Measurements from ENCODE around the gene UBR1. TPM values are rescaled to one million over a fixed set of nuclear protein-coding genes. Genes with fewer than 3 reads are reported as not detected.
"Not testable (repeated sequence)": the region's sequence is repeated elsewhere in the genome, so short reads cannot be mapped to it uniquely, and the experiment has no call there.

UBR1 gene
- total RNA-seq, 1 experiment from 2014 or later, result 18.9 TPM

DNA sequence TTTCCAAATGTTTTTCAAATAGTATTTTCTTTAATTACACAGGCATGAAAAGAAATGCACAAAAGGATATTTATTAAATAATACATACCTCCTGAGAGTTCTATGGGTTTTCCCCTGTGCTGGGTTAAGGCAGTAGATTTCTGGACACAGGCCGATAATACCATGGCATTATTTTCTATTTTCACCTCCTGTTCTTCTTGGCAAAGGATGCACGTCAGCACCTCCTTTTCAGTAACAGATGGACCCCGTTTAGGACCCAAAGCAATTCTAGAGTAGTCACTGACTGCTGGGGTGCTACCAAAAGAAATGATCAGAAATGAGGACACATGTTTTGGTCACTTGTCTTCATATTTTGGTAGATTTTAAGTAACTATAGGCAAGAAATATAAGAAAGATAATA lies 98.8 kb downstream of the UBR1 start:
- peaks cover 8% of the 10 kb centered on the region for H3K9me3 Mint-ChIP-seq
- CTCF ChIA-PET, result no interaction called here
- no peaks in the 10 kb centered on the region for H3K4me1 Mint-ChIP-seq
- POLR2A ChIA-PET, result no interaction called here
- TF ChIP-seq RELA (CRISPR knock-in tag; IDR thresholded peaks at IDR 0.05; ENCODE audit: borderline replicate concordance) (no peak), NR1H2 (CRISPR knock-in tag; IDR thresholded peaks at IDR 0.05) (no peak), ZNF423 (CRISPR knock-in tag; IDR thresholded peaks at IDR 0.05) (no peak), ZNF121 (CRISPR knock-in tag; IDR thresholded peaks at IDR 0.05) (no peak), PRRX2 (CRISPR knock-in tag; IDR thresholded peaks at IDR 0.05) (no peak), KAT7 (CRISPR knock-in tag; IDR thresholded peaks at IDR 0.05; ENCODE audit: borderline replicate concordance) (no peak), EMX1 (CRISPR knock-in tag; IDR thresholded peaks at IDR 0.05) (no peak), NR2C2 (CRISPR knock-in tag; IDR thresholded peaks at IDR 0.05) (no peak), ZNF232 (CRISPR knock-in tag; IDR thresholded peaks at IDR 0.05) (no peak), SMAD4 (CRISPR knock-in tag; IDR thresholded peaks at IDR 0.05) (no peak)
- TF ChIP-seq, protein P1, sequence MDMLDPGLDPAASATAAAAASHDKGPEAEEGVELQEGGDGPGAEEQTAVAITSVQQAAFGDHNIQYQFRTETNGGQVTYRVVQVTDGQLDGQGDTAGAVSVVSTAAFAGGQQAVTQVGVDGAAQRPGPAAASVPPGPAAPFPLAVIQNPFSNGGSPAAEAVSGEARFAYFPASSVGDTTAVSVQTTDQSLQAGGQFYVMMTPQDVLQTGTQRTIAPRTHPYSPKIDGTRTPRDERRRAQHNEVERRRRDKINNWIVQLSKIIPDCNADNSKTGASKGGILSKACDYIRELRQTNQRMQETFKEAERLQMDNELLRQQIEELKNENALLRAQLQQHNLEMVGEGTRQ (CRISPR knock-in tag; IDR thresholded peaks at IDR 0.05), result no peak
- TF ChIP-seq, protein P2, sequence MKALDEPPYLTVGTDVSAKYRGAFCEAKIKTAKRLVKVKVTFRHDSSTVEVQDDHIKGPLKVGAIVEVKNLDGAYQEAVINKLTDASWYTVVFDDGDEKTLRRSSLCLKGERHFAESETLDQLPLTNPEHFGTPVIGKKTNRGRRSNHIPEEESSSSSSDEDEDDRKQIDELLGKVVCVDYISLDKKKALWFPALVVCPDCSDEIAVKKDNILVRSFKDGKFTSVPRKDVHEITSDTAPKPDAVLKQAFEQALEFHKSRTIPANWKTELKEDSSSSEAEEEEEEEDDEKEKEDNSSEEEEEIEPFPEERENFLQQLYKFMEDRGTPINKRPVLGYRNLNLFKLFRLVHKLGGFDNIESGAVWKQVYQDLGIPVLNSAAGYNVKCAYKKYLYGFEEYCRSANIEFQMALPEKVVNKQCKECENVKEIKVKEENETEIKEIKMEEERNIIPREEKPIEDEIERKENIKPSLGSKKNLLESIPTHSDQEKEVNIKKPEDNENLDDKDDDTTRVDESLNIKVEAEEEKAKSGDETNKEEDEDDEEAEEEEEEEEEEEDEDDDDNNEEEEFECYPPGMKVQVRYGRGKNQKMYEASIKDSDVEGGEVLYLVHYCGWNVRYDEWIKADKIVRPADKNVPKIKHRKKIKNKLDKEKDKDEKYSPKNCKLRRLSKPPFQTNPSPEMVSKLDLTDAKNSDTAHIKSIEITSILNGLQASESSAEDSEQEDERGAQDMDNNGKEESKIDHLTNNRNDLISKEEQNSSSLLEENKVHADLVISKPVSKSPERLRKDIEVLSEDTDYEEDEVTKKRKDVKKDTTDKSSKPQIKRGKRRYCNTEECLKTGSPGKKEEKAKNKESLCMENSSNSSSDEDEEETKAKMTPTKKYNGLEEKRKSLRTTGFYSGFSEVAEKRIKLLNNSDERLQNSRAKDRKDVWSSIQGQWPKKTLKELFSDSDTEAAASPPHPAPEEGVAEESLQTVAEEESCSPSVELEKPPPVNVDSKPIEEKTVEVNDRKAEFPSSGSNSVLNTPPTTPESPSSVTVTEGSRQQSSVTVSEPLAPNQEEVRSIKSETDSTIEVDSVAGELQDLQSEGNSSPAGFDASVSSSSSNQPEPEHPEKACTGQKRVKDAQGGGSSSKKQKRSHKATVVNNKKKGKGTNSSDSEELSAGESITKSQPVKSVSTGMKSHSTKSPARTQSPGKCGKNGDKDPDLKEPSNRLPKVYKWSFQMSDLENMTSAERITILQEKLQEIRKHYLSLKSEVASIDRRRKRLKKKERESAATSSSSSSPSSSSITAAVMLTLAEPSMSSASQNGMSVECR (CRISPR knock-in tag; IDR thresholded peaks at IDR 0.05; ENCODE audit: borderline replicate concordance), result no peak
- TF ChIP-seq, protein P3, sequence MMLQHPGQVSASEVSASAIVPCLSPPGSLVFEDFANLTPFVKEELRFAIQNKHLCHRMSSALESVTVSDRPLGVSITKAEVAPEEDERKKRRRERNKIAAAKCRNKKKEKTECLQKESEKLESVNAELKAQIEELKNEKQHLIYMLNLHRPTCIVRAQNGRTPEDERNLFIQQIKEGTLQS (CRISPR knock-in tag; conservative IDR thresholded peaks at IDR 0.05), result no peak
- TF ChIP-seq, protein P4, sequence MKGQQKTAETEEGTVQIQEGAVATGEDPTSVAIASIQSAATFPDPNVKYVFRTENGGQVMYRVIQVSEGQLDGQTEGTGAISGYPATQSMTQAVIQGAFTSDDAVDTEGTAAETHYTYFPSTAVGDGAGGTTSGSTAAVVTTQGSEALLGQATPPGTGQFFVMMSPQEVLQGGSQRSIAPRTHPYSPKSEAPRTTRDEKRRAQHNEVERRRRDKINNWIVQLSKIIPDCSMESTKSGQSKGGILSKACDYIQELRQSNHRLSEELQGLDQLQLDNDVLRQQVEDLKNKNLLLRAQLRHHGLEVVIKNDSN (CRISPR knock-in tag; IDR thresholded peaks at IDR 0.05), result no peak
- no peak overlapping the region for H3K4me3 Mint-ChIP-seq
- DNase-seq (ENCODE audit: low spot score), result no peak
- no peaks in the 10 kb centered on the region for H3K27me3 Mint-ChIP-seq (ENCODE audit: low read depth)
- H3K27ac Mint-ChIP-seq, result no peak overlapping the region
- ATAC-seq, result no peak
- H3K36me3 Mint-ChIP-seq, result peaks cover 49% of the 10 kb centered on the region

GRCh38 chr15:43004886-43005595 lies 100.8 kb downstream of the UBR1 start:
- H3K9me3 Mint-ChIP-seq; DNase-seq (ENCODE audit: low spot score); H3K27me3 Mint-ChIP-seq (ENCODE audit: low read depth); POLR2A ChIA-PET; H3K4me1 Mint-ChIP-seq; ATAC-seq; CTCF ChIA-PET; H3K4me3 Mint-ChIP-seq; H3K27ac Mint-ChIP-seq: not testable (repeated sequence)
- peaks cover 39% of the 10 kb centered on the region for H3K36me3 Mint-ChIP-seq

DNA sequence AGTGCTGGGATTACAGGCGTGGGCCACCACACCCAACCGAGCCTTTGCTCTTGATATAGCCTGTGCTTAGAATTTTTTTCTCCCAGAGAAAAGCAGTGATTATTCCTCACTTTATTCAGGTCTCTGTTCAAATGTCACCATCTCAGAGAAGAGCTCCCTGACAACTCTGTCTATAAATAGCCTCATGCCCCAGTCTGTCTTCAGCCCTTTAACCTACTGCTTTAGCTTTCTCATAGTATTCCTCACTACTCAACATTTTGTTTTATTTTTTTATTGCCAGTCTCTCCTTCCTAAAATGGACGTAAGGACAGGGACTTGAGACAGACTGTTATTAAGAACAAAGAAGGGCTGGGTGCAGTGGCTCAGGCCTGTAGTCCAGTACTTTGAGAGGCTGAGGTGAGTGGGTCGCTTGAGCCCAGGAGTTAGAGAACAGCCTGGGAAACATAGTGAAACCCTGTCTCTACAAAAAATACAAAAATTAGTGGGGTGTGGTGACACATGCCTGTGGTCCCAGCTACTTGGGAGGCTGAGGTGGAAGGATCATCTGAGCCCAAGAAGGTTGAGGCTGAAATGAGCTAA lies 106.5 kb downstream of the UBR1 start:
- H3K27ac Mint-ChIP-seq, result no peak overlapping the region; the same call in 1 of the 2 replicates
- ATAC-seq (no peak), DNase-seq (ENCODE audit: low spot score) (no peak)
- H3K4me1 Mint-ChIP-seq, result no peaks in the 10 kb centered on the region; the same call in 1 of the 2 replicates
- H3K36me3 Mint-ChIP-seq, result peaks cover 24% of the 10 kb centered on the region
- no peak overlapping the region for H3K4me3 Mint-ChIP-seq
- ChIA-PET CTCF (no interaction called here), POLR2A (no interaction called here)
- no peaks in the 10 kb centered on the region for H3K27me3 Mint-ChIP-seq (ENCODE audit: low read depth)
- H3K9me3 Mint-ChIP-seq, result peaks cover 8% of the 10 kb centered on the region
- TF ChIP-seq PRRX2 (CRISPR knock-in tag; IDR thresholded peaks at IDR 0.05), result no peak
- TF ChIP-seq, protein P5, sequence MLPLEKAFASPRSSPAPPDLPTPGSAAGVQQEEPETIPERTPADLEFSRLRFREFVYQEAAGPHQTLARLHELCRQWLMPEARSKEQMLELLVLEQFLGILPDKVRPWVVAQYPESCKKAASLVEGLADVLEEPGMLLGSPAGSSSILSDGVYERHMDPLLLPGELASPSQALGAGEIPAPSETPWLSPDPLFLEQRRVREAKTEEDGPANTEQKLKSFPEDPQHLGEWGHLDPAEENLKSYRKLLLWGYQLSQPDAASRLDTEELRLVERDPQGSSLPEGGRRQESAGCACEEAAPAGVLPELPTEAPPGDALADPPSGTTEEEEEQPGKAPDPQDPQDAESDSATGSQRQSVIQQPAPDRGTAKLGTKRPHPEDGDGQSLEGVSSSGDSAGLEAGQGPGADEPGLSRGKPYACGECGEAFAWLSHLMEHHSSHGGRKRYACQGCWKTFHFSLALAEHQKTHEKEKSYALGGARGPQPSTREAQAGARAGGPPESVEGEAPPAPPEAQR (CRISPR knock-in tag; IDR thresholded peaks at IDR 0.05), result no peak
- no peak for TF ChIP-seq CBFB (CRISPR knock-in tag; IDR thresholded peaks at IDR 0.05; ENCODE audit: low read depth)
- no peak for TF ChIP-seq JAZF1 (CRISPR knock-in tag; IDR thresholded peaks at IDR 0.05)
- TF ChIP-seq NFYB (CRISPR knock-in tag; conservative IDR thresholded peaks at IDR 0.05; ENCODE audit: low read depth), result no peak
- no peak for TF ChIP-seq FOXP4 (CRISPR knock-in tag; IDR thresholded peaks at IDR 0.05)
- TF ChIP-seq HMGA2 (CRISPR knock-in tag; IDR thresholded peaks at IDR 0.05), result no peak
- TF ChIP-seq ZNF138 (CRISPR knock-in tag; conservative IDR thresholded peaks at IDR 0.05), result no peak
- TF ChIP-seq, protein P6, sequence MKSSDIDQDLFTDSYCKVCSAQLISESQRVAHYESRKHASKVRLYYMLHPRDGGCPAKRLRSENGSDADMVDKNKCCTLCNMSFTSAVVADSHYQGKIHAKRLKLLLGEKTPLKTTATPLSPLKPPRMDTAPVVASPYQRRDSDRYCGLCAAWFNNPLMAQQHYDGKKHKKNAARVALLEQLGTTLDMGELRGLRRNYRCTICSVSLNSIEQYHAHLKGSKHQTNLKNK (CRISPR knock-in tag; IDR thresholded peaks at IDR 0.05), result no peak
